Large intestine (tissue), 3 donors: ENCODE results near the gene TBC1D2B. TPM values are rescaled to one million over a fixed set of nuclear protein-coding genes. Genes with fewer than 3 reads are reported as not detected.

Source experiments
- DNase-seq, 2 donors: peaks; one replicate each; pipeline versions ENCODE4 v3.0.0 to v3.0.0-alpha.2; 2013
- H3K27ac ChIP-seq: one replicate; pipeline ENCODE4 v1.5.1; 2013; ENCODE audit warnings: low read length
- H3K27me3 ChIP-seq: 2 replicates; pipeline ENCODE4 v1.6.1; 2013; ENCODE audit warnings: low read length; ENCODE audit not compliant: control insufficient read depth, insufficient read depth
- H3K36me3 ChIP-seq: 2 replicates; pipeline ENCODE4 v1.6.1; 2013; ENCODE audit warnings: low read length; ENCODE audit not compliant: control insufficient read depth, insufficient read depth
- H3K4me1 ChIP-seq: one replicate; pipeline ENCODE4 v1.6.1; 2013; ENCODE audit warnings: low read length; ENCODE audit not compliant: control insufficient read depth, insufficient read depth
- H3K4me3 ChIP-seq: one replicate; pipeline ENCODE4 v1.5.1; 2013; ENCODE audit warnings: low read length
- H3K9me3 ChIP-seq: one replicate; pipeline ENCODE4 v1.6.1; 2013; ENCODE audit warnings: mild to moderate bottlenecking, low read depth, low read length, moderate library complexity; ENCODE audit not compliant: control insufficient read depth
- WGBS: methylation state at CpG from one replicate; pipeline ENCODE4 v1.1.5; 2013; ENCODE audit warnings: low lambda C conversion rate; ENCODE audit not compliant: insufficient coverage; 5-methylcytosine and 5-hydroxymethylcytosine counted together
- polyA plus RNA-seq: library from polyadenylated mRNA; unstranded; fragments of 120-200 nt; gene quantifications from one replicate; pipeline ENCODE4 v1.2.1, GENCODE V29; 2013

Gene TBC1D2B
- polyA plus RNA-seq, 1 donor = 44.6 TPM

- no CpG with 5 or more reads among the region's 6 CpGs for whole genome bisulfite sequencing
- H3K4me3 ChIP-seq = no peak overlapping the region
- peaks cover 33% of the 10 kb centered on the region for H3K4me1 ChIP-seq
- peaks cover 29% of the 10 kb centered on the region for H3K36me3 ChIP-seq
- H3K27ac ChIP-seq = peak overlapping the region; percentile 81
- DNase-seq = peak; percentile 83 to 94
- H3K9me3 ChIP-seq = no peaks in the 10 kb centered on the region
- H3K27me3 ChIP-seq = no peaks in the 10 kb centered on the region
Measured at GRCh38 chr15:78035861-78036476, 41.5 kb downstream of the TBC1D2B start.

- Histone ChIP-seq H3K4me1 (peaks cover 33% of the 10 kb centered on the region), H3K27me3 (no peaks in the 10 kb centered on the region), H3K36me3 (peaks cover 31% of the 10 kb centered on the region), H3K27ac (peak overlapping the region; percentile 81), H3K9me3 (no peaks in the 10 kb centered on the region), H3K4me3 (no peak overlapping the region)
- WGBS = no CpG with 5 or more reads among the region's 4 CpGs
- DNase-seq = peak in 1 of 2 donors; percentile 50
Measured at GRCh38 chr15:78035321-78035751, 42.2 kb downstream of the TBC1D2B start.

GRCh38 chr15:78034495-78035191 is 42.9 kb downstream of the TBC1D2B start:
- H3K4me3 ChIP-seq = no peak overlapping the region
- no peaks in the 10 kb centered on the region for H3K27me3 ChIP-seq
- H3K4me1 ChIP-seq = peaks cover 33% of the 10 kb centered on the region
- peaks cover 31% of the 10 kb centered on the region for H3K36me3 ChIP-seq
- H3K9me3 ChIP-seq = no peaks in the 10 kb centered on the region
- peak overlapping the region; percentile 81 for H3K27ac ChIP-seq
- DNase-seq = no peak
- 30% methylated on average over 2 of the region's 13 CpGs for WGBS

- H3K36me3 ChIP-seq = peaks cover 31% of the 10 kb centered on the region
- H3K4me1 ChIP-seq = peaks cover 31% of the 10 kb centered on the region
- no peak overlapping the region for H3K27ac ChIP-seq
- no peaks in the 10 kb centered on the region for H3K27me3 ChIP-seq
- H3K9me3 ChIP-seq = no peaks in the 10 kb centered on the region
- no peak for DNase-seq
- WGBS = 100% methylated on average over 1 of the region's 6 CpGs
- H3K4me3 ChIP-seq = no peak overlapping the region
Measured at GRCh38 chr15:78033864-78034263, 43.6 kb downstream of the TBC1D2B start.

- Histone ChIP-seq H3K27me3 (no peaks in the 10 kb centered on the region), H3K9me3 (no peaks in the 10 kb centered on the region), H3K4me1 (peaks cover 31% of the 10 kb centered on the region), H3K4me3 (no peak overlapping the region), H3K36me3 (peaks cover 33% of the 10 kb centered on the region), H3K27ac (no peak overlapping the region)
- WGBS = 85% methylated on average over 4 of the region's 4 CpGs
- DNase-seq = no peak
Measured at GRCh38 chr15:78032671-78033070, 44.8 kb downstream of the TBC1D2B start.

GRCh38 chr15:78024883-78025282 is 52.6 kb downstream of the TBC1D2B start:
- no peak overlapping the region for H3K27ac ChIP-seq
- no CpG with 5 or more reads among the region's 2 CpGs for WGBS
- H3K9me3 ChIP-seq = no peaks in the 10 kb centered on the region
- peaks cover 75% of the 10 kb centered on the region for H3K36me3 ChIP-seq
- no peak overlapping the region for H3K4me3 ChIP-seq
- H3K4me1 ChIP-seq = peaks cover 4% of the 10 kb centered on the region
- H3K27me3 ChIP-seq = no peaks in the 10 kb centered on the region
- DNase-seq = no peak

- no peak for DNase-seq
- no peaks in the 10 kb centered on the region for H3K27me3 ChIP-seq
- H3K9me3 ChIP-seq = no peaks in the 10 kb centered on the region
- H3K27ac ChIP-seq = peak overlapping the region; percentile 29
- 90% methylated on average over 2 of the region's 2 CpGs for WGBS
- H3K4me3 ChIP-seq = no peak overlapping the region
- H3K4me1 ChIP-seq = peaks cover 4% of the 10 kb centered on the region
- peaks cover 75% of the 10 kb centered on the region for H3K36me3 ChIP-seq
Measured at GRCh38 chr15:78024519-78024870, 53.0 kb downstream of the TBC1D2B start.

- 100% methylated on average over 1 of the region's 17 CpGs for WGBS
- H3K27ac ChIP-seq = peak overlapping the region; percentile 29
- peak in 1 of 2 donors; percentile 41 for DNase-seq
Measured at GRCh38 chr15:78023865-78024518, 53.5 kb downstream of the TBC1D2B start.

GRCh38 chr15:78023081-78023665 is 54.3 kb downstream of the TBC1D2B start:
- peaks cover 65% of the 10 kb centered on the region for H3K36me3 ChIP-seq
- no peaks in the 10 kb centered on the region for H3K9me3 ChIP-seq
- H3K27me3 ChIP-seq = no peaks in the 10 kb centered on the region
- no peak overlapping the region for H3K4me3 ChIP-seq
- no peak for DNase-seq
- WGBS = no CpG with 5 or more reads among the region's 6 CpGs
- no peak overlapping the region for H3K27ac ChIP-seq
- H3K4me1 ChIP-seq = peaks cover 9% of the 10 kb centered on the region

More at GRCh38 chr15:78023865-78024518, 53.5 kb downstream of the TBC1D2B start:
- H3K27me3 ChIP-seq = no peaks in the 10 kb centered on the region
- peaks cover 4% of the 10 kb centered on the region for H3K4me1 ChIP-seq
- H3K36me3 ChIP-seq = peaks cover 71% of the 10 kb centered on the region
- H3K4me3 ChIP-seq = no peak overlapping the region
- H3K9me3 ChIP-seq = no peaks in the 10 kb centered on the region

GRCh38 chr15:78021761-78022160 is 55.8 kb downstream of the TBC1D2B start:
- no peaks in the 10 kb centered on the region for H3K27me3 ChIP-seq
- H3K9me3 ChIP-seq = no peaks in the 10 kb centered on the region
- H3K4me3 ChIP-seq = no peak overlapping the region
- WGBS = no CpG with 5 or more reads among the region's 12 CpGs
- peaks cover 9% of the 10 kb centered on the region for H3K4me1 ChIP-seq
- H3K36me3 ChIP-seq = peaks cover 63% of the 10 kb centered on the region
- DNase-seq = no peak
- no peak overlapping the region for H3K27ac ChIP-seq
